Ishikawa (cell line): ENCODE results near the gene DTX3.

Experiments used
- CEBPB ChIP-seq: IDR thresholded peaks from 2 replicates; pipeline ENCODE4 v1.6.1; 2012
- CREB1 ChIP-seq: IDR thresholded peaks from 2 replicates; pipeline ENCODE4 v1.6.1; 2012; ENCODE audit warnings: low read depth
- EGR1 ChIP-seq: IDR thresholded peaks from 2 replicates; pipeline ENCODE4 v1.6.1; 2012
- EP300 ChIP-seq: IDR thresholded peaks from 2 replicates; pipeline ENCODE4 v1.6.1; 2012; ENCODE audit warnings: borderline replicate concordance
- FOXM1 ChIP-seq: IDR thresholded peaks from 2 replicates; pipeline ENCODE4 v1.6.1; 2012; ENCODE audit warnings: low read depth, borderline replicate concordance
- NFIC ChIP-seq: IDR thresholded peaks from 2 replicates; pipeline ENCODE4 v1.6.1; 2012
- RAD21 ChIP-seq: IDR thresholded peaks from 2 replicates; pipeline ENCODE4 v1.6.1; 2012; ENCODE audit warnings: low read depth
- TAF1 ChIP-seq: IDR thresholded peaks from 2 replicates; pipeline ENCODE4 v1.6.1; 2012; ENCODE audit warnings: low read depth, mild to moderate bottlenecking
- TCF12 ChIP-seq: IDR thresholded peaks from 2 replicates; pipeline ENCODE4 v1.6.1; 2012; ENCODE audit warnings: low read depth
- TEAD4 ChIP-seq: IDR thresholded peaks from 2 replicates; pipeline ENCODE4 v1.6.1; 2012
- YY1 ChIP-seq: IDR thresholded peaks from 2 replicates; pipeline ENCODE4 v1.6.1; 2012; ENCODE audit warnings: low read depth
- ZBTB7A ChIP-seq: IDR thresholded peaks from 2 replicates; pipeline ENCODE4 v1.6.1; 2012; ENCODE audit warnings: low read depth
- TF ChIP-seq, protein P1 (sequence below): IDR thresholded peaks from 2 replicates; pipeline ENCODE4 v1.6.1; 2012; ENCODE audit warnings: low read depth, mild to moderate bottlenecking
- TF ChIP-seq, protein P2 (sequence below): IDR thresholded peaks from 2 replicates; pipeline ENCODE4 v1.6.1; 2012
- TF ChIP-seq, protein P3 (sequence below): IDR thresholded peaks from 2 replicates; pipeline ENCODE4 v1.6.1; 2012

DTX3 gene

DNA sequence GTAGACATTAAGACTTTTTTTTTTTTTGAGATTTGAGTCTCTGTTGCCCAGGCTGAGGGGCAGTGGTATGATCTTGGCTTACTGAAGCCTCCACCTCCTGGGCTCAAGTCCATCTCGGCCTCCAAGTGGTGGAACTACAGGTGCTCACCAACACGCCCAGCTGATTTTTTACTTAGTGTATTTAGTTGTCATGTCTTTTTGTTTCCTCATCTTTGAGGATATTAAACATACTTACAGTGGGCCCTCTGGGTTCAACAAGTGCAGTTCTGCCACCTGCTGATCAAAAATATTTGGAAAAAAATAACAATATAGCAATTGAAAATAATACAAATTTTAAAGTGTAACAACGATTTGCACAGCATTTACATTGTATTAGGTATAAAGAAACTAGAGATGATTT lies 32.7 kb downstream of the DTX3 start:
- no peak for TF ChIP-seq FOXM1
- TF ChIP-seq ZBTB7A: no peak
- TF ChIP-seq NFIC: no peak
- TF ChIP-seq YY1: no peak
- TF ChIP-seq CEBPB: no peak
- TF ChIP-seq, protein P1, sequence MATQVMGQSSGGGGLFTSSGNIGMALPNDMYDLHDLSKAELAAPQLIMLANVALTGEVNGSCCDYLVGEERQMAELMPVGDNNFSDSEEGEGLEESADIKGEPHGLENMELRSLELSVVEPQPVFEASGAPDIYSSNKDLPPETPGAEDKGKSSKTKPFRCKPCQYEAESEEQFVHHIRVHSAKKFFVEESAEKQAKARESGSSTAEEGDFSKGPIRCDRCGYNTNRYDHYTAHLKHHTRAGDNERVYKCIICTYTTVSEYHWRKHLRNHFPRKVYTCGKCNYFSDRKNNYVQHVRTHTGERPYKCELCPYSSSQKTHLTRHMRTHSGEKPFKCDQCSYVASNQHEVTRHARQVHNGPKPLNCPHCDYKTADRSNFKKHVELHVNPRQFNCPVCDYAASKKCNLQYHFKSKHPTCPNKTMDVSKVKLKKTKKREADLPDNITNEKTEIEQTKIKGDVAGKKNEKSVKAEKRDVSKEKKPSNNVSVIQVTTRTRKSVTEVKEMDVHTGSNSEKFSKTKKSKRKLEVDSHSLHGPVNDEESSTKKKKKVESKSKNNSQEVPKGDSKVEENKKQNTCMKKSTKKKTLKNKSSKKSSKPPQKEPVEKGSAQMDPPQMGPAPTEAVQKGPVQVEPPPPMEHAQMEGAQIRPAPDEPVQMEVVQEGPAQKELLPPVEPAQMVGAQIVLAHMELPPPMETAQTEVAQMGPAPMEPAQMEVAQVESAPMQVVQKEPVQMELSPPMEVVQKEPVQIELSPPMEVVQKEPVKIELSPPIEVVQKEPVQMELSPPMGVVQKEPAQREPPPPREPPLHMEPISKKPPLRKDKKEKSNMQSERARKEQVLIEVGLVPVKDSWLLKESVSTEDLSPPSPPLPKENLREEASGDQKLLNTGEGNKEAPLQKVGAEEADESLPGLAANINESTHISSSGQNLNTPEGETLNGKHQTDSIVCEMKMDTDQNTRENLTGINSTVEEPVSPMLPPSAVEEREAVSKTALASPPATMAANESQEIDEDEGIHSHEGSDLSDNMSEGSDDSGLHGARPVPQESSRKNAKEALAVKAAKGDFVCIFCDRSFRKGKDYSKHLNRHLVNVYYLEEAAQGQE: no peak
- TF ChIP-seq EGR1: no peak
- TF ChIP-seq TCF12: no peak
- TF ChIP-seq RAD21: no peak
- no peak for TF ChIP-seq TEAD4
- no peak for TF ChIP-seq EP300
- TF ChIP-seq, protein P2, sequence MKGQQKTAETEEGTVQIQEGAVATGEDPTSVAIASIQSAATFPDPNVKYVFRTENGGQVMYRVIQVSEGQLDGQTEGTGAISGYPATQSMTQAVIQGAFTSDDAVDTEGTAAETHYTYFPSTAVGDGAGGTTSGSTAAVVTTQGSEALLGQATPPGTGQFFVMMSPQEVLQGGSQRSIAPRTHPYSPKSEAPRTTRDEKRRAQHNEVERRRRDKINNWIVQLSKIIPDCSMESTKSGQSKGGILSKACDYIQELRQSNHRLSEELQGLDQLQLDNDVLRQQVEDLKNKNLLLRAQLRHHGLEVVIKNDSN: no peak

DNA sequence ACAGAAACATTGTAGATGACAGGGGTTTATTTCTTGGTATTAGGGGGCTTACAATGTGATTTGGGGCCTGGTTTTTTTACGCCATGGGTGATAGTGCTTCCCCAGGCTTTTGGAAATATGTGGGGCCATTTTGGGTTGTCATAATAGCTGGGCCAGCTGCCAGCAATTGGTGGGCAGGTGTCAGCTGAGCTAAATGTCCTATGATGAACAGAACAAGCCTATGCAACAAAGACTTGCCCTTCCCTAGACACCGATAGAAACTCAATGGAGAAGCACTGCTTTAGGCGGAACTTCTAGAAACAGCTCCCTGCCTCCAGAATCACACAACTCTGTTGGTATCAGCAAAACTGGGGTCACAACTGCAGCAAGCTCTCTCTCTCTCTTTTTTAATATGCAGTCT lies 33.5 kb downstream of the DTX3 start:
- no peak for TF ChIP-seq TAF1
- TF ChIP-seq YY1: no peak
- TF ChIP-seq, protein P2: no peak
- no peak for TF ChIP-seq RAD21
- TF ChIP-seq CREB1: no peak
- TF ChIP-seq, protein P3, sequence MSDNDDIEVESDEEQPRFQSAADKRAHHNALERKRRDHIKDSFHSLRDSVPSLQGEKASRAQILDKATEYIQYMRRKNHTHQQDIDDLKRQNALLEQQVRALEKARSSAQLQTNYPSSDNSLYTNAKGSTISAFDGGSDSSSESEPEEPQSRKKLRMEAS: no peak
- TF ChIP-seq, protein P1: no peak
- no peak for TF ChIP-seq TCF12
- no peak for TF ChIP-seq EP300
- no peak for TF ChIP-seq EGR1
- no peak for TF ChIP-seq TEAD4
- no peak for TF ChIP-seq FOXM1
- TF ChIP-seq CEBPB: no peak
- TF ChIP-seq NFIC: no peak
- TF ChIP-seq ZBTB7A: no peak

DNA sequence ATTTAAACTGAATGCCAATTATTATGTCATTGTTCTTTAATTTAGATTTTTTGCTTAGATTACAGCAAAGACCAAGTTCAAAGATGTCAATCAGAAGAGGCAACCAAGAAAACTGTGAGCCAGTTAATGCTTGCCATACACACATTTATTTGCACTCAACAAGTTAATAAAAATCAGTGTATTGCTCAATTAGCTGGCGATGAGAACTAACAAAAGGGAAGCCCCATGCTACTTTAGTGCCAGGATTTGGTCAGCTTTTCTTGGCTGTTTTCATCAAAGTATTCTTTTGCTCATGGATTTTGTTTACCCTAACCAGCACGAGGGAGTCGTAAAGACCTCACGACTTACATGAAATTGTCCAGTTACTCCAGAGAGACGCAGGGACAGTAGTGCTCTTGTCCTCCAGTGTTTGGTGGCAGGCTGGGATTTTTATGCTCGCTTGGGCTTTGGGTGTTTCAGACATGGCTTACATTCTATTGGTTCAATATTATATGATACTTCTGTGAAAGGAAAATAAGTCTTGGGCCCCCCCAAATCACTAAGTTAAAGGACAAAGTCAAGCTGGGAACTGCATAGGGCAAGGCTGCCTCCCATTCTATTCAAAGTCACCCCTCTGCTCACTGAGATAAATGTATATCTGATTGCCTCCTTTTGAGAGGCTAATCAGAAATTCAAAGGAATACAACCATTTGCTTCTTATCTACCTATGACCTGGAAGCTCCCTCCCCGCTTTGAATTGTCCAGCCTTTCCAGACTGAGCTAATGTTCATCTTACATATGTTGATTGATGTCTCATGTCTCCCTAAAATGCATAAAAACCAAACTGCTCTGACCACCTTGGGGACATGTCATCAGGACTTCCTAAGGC lies 35.8 kb downstream of the DTX3 start:
- TF ChIP-seq, protein P1: no peak
- TF ChIP-seq EP300 (no peak), CREB1 (no peak), TAF1 (no peak), ZBTB7A (no peak), EGR1 (no peak), TEAD4 (no peak), YY1 (no peak), TCF12 (no peak), NFIC (no peak), RAD21 (no peak), CEBPB (no peak), FOXM1 (no peak)
- TF ChIP-seq, protein P3: no peak
- TF ChIP-seq, protein P2: no peak
